Measurements from ENCODE around the gene ZNF451.

ZNF451 gene

DNA sequence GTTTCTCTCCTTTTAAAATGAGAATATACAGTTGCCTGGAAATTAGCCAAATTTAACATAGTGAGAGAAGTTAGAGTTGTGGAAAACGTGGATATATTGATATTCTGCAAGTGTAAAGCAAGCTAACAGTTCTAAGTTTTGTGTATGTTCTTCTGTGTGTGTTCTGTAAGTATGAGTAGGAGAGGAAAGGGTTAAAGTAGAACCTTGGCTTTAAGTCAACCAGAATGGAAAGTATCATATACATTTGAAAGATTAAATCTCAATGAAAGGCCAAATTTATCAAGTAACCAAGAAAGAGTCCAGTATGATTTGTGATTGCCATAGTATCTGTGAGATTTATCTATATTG, 52.2 kb downstream of the ZNF451 start:
- peaks cover 41% of the 10 kb centered on the region for H3K36me3 ChIP-seq (ENCODE audit: insufficient read depth, low read length)
- H3K4me1 ChIP-seq (ENCODE audit: insufficient read depth, low read length) = no peaks in the 10 kb centered on the region
- no peak overlapping the region for H2AFZ ChIP-seq (ENCODE audit: low read depth, low read length)
- H3K9me3 ChIP-seq (ENCODE audit: low read length) = peaks cover 2% of the 10 kb centered on the region
- H3K4me3 ChIP-seq (ENCODE audit: low read length) = no peak overlapping the region
- H3K27me3 ChIP-seq (ENCODE audit: insufficient read depth, low read length) = no peaks in the 10 kb centered on the region

DNA sequence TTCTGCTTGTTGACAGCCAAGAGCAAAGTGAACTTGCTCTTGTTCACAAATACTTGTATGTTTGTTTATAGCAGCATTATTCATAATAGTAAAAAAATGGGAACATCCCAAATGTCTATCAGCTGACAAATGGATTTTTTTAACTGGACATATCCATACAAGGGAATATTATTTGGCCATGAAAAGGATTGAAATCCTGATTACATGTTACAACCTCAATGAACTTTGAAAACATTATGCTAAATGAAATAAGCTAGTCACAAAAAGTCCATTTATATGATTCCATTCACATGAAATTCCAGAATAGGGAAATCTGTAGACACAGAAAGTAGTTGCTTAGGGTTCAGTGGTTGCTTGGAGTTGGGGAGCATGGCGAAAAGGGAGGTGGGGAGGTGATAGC, 53.7 kb downstream of the ZNF451 start:
- H3K4me3 ChIP-seq (ENCODE audit: low read length) = no peak overlapping the region
- peaks cover 49% of the 10 kb centered on the region for H3K36me3 ChIP-seq (ENCODE audit: insufficient read depth, low read length)
- no peak overlapping the region for H2AFZ ChIP-seq (ENCODE audit: low read depth, low read length)
- H3K27me3 ChIP-seq (ENCODE audit: insufficient read depth, low read length) = no peaks in the 10 kb centered on the region
- peaks cover 2% of the 10 kb centered on the region for H3K9me3 ChIP-seq (ENCODE audit: low read length)
- H3K4me1 ChIP-seq (ENCODE audit: insufficient read depth, low read length) = no peaks in the 10 kb centered on the region

DNA sequence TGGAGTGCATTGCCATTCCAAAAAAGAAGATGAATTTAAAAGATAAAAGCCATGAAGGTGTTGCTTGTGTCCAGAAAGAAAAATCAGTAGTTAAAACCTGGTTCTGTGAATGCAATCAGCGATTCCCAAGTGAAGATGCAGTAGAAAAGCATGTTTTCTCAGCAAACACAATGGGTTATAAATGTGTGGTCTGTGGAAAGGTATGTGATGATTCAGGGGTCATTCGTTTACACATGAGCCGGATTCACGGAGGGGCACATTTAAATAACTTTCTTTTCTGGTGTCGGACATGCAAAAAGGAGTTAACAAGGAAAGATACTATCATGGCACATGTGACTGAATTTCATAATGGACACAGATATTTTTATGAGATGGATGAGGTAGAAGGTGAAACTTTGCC, 57.4 kb downstream of the ZNF451 start:
- H3K4me1 ChIP-seq (ENCODE audit: insufficient read depth, low read length) = no peaks in the 10 kb centered on the region

DNA sequence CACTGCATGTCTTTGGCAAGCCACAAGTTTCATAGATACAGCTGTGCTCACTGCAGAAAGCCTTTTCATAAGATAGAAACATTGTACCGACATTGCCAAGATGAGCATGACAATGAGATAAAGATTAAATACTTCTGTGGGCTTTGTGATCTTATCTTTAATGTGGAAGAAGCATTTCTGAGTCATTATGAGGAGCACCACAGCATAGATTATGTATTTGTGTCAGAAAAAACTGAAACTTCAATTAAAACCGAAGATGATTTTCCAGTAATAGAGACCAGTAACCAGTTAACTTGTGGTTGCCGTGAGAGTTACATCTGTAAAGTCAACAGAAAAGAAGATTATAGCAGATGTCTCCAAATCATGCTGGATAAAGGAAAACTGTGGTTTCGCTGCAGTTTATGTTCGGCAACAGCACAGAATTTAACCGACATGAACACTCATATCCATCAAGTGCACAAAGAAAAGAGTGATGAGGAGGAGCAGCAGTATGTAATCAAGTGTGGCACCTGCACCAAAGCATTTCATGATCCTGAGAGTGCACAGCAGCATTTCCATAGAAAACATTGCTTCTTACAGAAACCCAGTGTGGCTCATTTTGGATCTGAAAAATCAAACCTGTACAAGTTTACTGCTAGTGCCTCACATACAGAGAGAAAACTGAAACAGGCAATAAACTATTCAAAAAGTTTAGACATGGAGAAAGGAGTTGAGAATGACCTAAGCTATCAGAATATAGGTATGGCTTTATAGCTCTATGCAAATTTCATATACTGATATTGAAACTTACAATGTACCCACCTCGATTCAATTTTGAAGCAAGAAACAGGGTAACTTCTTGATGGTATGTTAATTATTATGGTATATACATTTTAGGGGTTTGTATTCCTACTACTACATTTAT, 58.2 kb downstream of the ZNF451 start:
- no peaks in the 10 kb centered on the region for H3K27me3 ChIP-seq (ENCODE audit: insufficient read depth, low read length)
- H2AFZ ChIP-seq (ENCODE audit: low read depth, low read length) = no peak overlapping the region
- H3K4me3 ChIP-seq (ENCODE audit: low read length) = no peak overlapping the region
- H3K4me1 ChIP-seq (ENCODE audit: insufficient read depth, low read length) = no peaks in the 10 kb centered on the region
- H3K9me3 ChIP-seq (ENCODE audit: low read length) = peaks cover 2% of the 10 kb centered on the region
- peaks cover 66% of the 10 kb centered on the region for H3K36me3 ChIP-seq (ENCODE audit: insufficient read depth, low read length)

More for the DNA sequence above, 57.4 kb downstream of the ZNF451 start:
- Histone ChIP-seq H3K9me3 (ENCODE audit: low read length) (peaks cover 2% of the 10 kb centered on the region), H3K27me3 (ENCODE audit: insufficient read depth, low read length) (no peaks in the 10 kb centered on the region), H3K36me3 (ENCODE audit: insufficient read depth, low read length) (peaks cover 65% of the 10 kb centered on the region), H2AFZ (ENCODE audit: low read depth, low read length) (no peak overlapping the region), H3K4me3 (ENCODE audit: low read length) (no peak overlapping the region)

DNA sequence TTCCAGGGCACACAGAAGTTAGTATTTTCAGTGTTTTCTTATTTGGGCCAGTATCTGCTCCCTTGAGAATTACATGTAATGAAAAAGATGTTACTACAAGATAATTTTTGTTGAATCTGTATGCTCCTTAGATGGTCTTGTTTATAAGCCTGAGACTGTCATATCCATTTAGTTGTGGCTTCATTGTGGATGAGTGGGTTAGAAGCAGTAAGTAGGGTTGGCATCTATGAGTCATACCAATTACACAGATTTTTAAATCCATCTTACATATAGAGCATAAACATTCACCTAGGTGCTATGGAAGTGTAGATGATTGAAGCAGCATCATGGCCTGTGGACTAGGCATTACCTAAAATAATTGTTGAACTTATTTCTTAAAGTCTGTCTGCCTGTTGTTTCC, 68.7 kb downstream of the ZNF451 start:
- Histone ChIP-seq H3K36me3 (ENCODE audit: insufficient read depth, low read length) (peaks cover 23% of the 10 kb centered on the region), H3K4me1 (ENCODE audit: insufficient read depth, low read length) (no peaks in the 10 kb centered on the region), H3K9me3 (ENCODE audit: low read length) (no peaks in the 10 kb centered on the region), H3K4me3 (ENCODE audit: low read length) (no peak overlapping the region), H3K27me3 (ENCODE audit: insufficient read depth, low read length) (no peaks in the 10 kb centered on the region), H2AFZ (ENCODE audit: low read depth, low read length) (no peak overlapping the region)

DNA sequence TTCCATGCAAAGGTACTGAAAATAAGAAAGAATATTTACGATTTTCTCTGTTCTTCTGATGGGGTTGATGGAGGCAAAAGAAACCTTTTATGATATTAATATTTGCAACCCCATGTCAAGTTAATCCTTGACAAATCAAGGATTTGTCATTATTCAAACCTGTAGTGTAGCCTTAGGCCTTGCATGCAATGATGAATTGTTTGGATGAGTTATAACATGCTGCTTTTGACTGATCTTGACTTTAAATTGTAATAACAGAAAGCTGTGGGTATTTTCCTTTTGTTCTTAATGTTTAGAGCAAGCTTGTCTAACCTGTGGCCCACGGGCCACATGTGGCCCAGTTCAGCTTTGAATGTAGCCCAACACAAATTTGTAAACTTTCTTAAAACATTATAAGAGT, 69.1 kb downstream of the ZNF451 start:
- Histone ChIP-seq H3K4me1 (ENCODE audit: insufficient read depth, low read length) (no peaks in the 10 kb centered on the region), H3K27me3 (ENCODE audit: insufficient read depth, low read length) (no peaks in the 10 kb centered on the region), H2AFZ (ENCODE audit: low read depth, low read length) (no peak overlapping the region), H3K9me3 (ENCODE audit: low read length) (peaks cover 3% of the 10 kb centered on the region), H3K36me3 (ENCODE audit: insufficient read depth, low read length) (peaks cover 18% of the 10 kb centered on the region), H3K4me3 (ENCODE audit: low read length) (no peak overlapping the region)

DNA sequence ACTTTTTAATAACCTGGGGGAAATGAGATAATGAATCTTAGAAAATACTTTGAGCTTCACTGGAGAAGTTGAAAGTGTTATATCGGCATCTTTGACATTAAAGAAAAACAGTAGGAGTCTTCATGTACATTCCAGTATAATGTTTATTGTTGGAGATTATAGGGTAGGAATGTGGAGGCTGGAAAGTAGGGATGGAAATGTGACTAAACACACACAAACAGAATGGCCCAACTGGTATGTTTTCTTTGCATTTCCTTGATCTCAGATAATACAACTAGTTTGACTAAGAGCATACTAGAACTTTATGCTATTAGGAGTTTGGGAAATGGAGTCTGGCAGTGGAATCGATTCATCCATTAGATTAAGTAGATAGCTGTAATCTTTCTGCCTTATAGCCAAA, 72.0 kb downstream of the ZNF451 start:
- no peaks in the 10 kb centered on the region for H3K4me1 ChIP-seq (ENCODE audit: insufficient read depth, low read length)

DNA sequence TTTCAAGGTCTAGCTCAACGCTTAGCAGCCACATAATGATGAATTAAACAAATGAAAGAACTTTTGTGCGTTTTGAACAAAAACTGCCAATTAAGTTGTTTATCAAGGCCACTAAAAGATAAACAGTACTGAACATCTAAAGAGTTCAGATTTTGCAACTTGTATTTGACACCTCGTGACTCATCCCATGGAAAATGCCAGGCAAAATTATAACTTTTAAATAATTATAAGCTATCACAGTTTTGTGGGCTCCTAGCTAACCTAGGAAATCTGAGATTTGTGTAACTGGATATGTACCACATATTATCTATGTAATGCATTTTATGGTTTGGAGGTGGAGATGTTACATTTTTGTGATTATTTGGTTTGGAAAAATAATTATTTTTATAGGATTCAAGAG, 72.5 kb downstream of the ZNF451 start:
- Histone ChIP-seq H3K27me3 (ENCODE audit: insufficient read depth, low read length) (no peaks in the 10 kb centered on the region), H3K4me1 (ENCODE audit: insufficient read depth, low read length) (no peaks in the 10 kb centered on the region), H3K4me3 (ENCODE audit: low read length) (no peak overlapping the region), H3K36me3 (ENCODE audit: insufficient read depth, low read length) (peaks cover 15% of the 10 kb centered on the region), H3K9me3 (ENCODE audit: low read length) (peaks cover 3% of the 10 kb centered on the region), H2AFZ (ENCODE audit: low read depth, low read length) (no peak overlapping the region)

More for the DNA sequence above, 72.0 kb downstream of the ZNF451 start:
- Histone ChIP-seq H2AFZ (ENCODE audit: low read depth, low read length) (no peak overlapping the region), H3K4me3 (ENCODE audit: low read length) (no peak overlapping the region), H3K9me3 (ENCODE audit: low read length) (peaks cover 3% of the 10 kb centered on the region), H3K27me3 (ENCODE audit: insufficient read depth, low read length) (no peaks in the 10 kb centered on the region), H3K36me3 (ENCODE audit: insufficient read depth, low read length) (peaks cover 17% of the 10 kb centered on the region)

DNA sequence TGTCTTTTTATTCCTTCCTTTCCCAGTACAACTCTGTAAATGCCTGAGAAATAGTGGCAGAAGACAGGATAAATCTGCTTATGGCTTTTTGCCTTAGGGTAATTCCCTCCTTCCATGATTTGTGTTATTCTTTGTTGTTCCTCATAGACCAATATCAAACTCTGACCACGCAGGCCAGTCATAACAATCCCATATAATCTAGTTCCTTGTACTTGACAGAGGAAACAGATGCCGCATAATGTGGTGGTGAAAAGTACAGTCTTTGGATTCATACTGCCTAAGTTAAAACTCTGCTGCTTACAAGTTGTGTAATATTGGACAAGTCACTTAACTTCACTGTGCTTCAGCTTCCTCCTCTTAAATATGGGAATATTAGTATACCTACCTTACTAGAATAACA, 74.0 kb downstream of the ZNF451 start:
- no peak overlapping the region for H3K4me3 ChIP-seq (ENCODE audit: low read length)
- H3K36me3 ChIP-seq (ENCODE audit: insufficient read depth, low read length) = peaks cover 13% of the 10 kb centered on the region
- H3K4me1 ChIP-seq (ENCODE audit: insufficient read depth, low read length) = no peaks in the 10 kb centered on the region
- no peaks in the 10 kb centered on the region for H3K27me3 ChIP-seq (ENCODE audit: insufficient read depth, low read length)
- H3K9me3 ChIP-seq (ENCODE audit: low read length) = peaks cover 3% of the 10 kb centered on the region
- H2AFZ ChIP-seq (ENCODE audit: low read depth, low read length) = no peak overlapping the region

DNA sequence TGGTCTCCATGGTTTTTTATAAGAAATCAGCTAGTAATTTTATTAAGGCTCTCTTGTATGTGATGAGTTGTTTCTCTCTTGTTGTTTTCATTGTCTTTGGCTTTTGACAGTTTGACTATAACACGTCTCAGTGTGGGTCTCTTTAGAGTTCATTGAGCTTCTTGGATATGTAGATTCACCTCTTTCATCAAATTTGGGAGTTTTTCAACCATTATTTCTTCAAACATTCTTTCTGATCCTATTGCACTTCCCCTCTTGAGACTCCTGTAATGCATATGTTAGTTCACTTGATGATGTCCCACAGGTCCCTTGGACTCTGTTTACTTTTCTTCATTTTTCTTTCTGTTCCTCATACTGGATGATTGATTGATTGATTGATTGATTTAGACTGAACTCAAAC, 75.1 kb downstream of the ZNF451 start:
- no peaks in the 10 kb centered on the region for H3K27me3 ChIP-seq (ENCODE audit: insufficient read depth, low read length)
- H3K4me1 ChIP-seq (ENCODE audit: insufficient read depth, low read length) = no peaks in the 10 kb centered on the region
- peaks cover 16% of the 10 kb centered on the region for H3K36me3 ChIP-seq (ENCODE audit: insufficient read depth, low read length)
- no peak overlapping the region for H3K4me3 ChIP-seq (ENCODE audit: low read length)
- H2AFZ ChIP-seq (ENCODE audit: low read depth, low read length) = no peak overlapping the region
- H3K9me3 ChIP-seq (ENCODE audit: low read length) = peaks cover 3% of the 10 kb centered on the region

DNA sequence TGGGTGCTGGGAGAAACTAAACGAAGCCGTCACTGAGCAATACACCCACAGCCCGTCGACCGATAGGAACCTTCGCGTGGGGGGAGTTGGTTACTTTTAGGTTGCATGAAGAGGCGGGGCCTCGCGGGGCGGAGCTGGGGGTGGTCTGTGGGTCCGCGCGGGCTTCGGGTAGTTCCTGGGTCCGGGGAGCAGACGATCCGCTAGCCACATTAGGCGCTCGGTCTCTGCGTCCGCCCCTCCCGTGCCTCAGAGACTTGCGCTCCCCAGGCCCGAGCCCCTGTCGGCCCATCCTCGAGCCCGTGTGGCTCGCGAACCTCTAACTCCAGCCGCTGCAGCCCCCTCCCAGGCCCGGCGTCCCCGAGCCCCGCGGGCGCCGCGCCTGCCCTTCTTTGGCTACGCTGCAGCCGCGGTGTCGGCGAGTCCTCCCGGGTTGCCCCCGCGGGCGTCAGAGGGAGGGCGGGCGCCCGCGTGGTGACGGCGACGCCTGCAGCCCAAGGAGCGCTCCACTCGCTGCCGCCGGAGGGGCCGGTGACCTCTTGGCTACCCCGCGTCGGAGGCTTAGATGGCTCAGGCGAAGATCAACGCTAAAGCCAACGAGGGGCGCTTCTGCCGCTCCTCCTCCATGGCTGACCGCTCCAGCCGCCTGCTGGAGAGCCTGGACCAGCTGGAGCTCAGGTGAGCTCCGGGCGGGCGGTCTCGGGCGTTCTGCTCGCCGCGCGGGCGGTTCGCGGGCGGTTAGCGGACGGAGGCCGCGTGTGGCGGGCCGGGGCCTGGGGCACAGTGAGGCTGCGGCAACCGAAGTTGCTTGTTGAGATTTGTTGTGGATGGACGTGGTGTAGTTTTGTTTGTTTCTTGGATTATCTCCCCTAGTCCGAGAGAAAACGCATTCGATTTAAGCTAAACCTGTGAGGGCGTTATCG, 82.4 kb downstream of the ZNF451 start, which contains the start of gene BAG2:
Gene BAG2 (plus strand): TSS at position 191 of the 920 bp plus-strand sequence. CDS start 372 bp downstream, at position 563.
- peak within 1 kb of the TSS; percentile 80 for H2AFZ ChIP-seq (ENCODE audit: low read depth, low read length)
- peak within 1 kb of the TSS; percentile 61 for H3K4me3 ChIP-seq (ENCODE audit: low read length)
- peaks cover 9% of the 10 kb centered on the region for H3K36me3 ChIP-seq (ENCODE audit: insufficient read depth, low read length)
- H3K9me3 ChIP-seq (ENCODE audit: low read length) = no peaks in the 10 kb centered on the region
- no peaks in the 10 kb centered on the region for H3K27me3 ChIP-seq (ENCODE audit: insufficient read depth, low read length)
- no peaks in the 10 kb centered on the region for H3K4me1 ChIP-seq (ENCODE audit: insufficient read depth, low read length)

DNA sequence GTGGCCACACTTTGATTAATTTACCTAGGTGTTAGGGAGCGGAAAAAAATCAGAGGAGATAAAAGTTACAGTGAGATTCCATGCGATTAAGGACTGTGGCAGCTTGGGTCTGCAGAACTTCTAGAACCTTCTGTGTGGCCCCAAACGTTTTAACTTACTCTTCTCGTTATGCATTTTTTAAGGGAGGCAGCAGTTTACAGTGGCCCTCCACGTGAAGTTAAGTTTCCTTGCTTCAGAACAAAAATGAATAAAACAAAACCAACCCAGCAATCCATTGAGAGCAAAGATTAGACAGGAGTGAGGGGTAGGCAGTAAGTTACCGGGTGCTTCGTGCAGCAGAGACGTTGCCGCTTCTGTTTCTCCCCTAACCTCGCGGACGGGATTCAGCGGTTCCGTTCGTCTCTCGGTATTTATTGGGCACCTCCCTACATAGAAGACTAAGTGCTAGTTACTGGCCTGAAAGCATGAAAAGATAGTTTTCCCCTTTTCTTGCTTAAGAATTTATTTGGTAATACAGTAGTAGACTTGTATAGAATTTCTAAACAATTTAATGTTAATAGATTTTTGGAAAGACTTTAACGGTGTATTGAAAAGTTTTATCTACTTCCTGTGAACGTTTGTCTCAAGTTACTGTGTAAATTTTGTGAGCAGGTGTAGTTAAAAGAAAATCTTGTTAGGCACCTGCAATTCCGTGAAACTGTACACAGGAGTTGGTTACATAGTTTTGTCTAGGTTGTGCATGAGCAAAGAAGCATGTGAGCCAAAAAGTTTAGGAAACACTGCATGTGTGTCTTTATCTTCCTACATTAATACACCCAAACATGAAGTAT, 83.3 kb downstream of the ZNF451 start:
- H3K27me3 ChIP-seq (ENCODE audit: insufficient read depth, low read length) = no peaks in the 10 kb centered on the region

More for the DNA sequence above, 83.3 kb downstream of the ZNF451 start:
- Histone ChIP-seq H3K4me3 (ENCODE audit: low read length) (peak overlapping the region; percentile 61), H3K9me3 (ENCODE audit: low read length) (no peaks in the 10 kb centered on the region), H2AFZ (ENCODE audit: low read depth, low read length) (peak overlapping the region; percentile 80), H3K4me1 (ENCODE audit: insufficient read depth, low read length) (no peaks in the 10 kb centered on the region), H3K36me3 (ENCODE audit: insufficient read depth, low read length) (peaks cover 9% of the 10 kb centered on the region)
